Hepatocyte (in vitro differentiated cells): ENCODE results near the gene ZFYVE28. TPM values are rescaled to one million over a fixed set of nuclear protein-coding genes. Genes with fewer than 3 reads are reported as not detected.

Experiments used
- DNase-seq: peaks from one replicate; pipeline ENCODE4 v3.0.0-alpha.2; 2016; ENCODE audit warnings: low spot score
- H2AFZ ChIP-seq: fragments of 200-600 bp; sonication (generic); 2 replicates; pipeline ENCODE4 v1.6.0; 2016; ENCODE audit warnings: antibody characterized with exemption, mild to moderate bottlenecking
- H3K27ac ChIP-seq: fragments of 200-600 bp; sonication (generic); 2 replicates; pipeline ENCODE4 v1.5.1; 2016; ENCODE audit warnings: mild to moderate bottlenecking
- H3K27me3 ChIP-seq: fragments of 200-600 bp; sonication (generic); 2 replicates; pipeline ENCODE4 v1.6.1; 2016
- H3K36me3 ChIP-seq: fragments of 200-600 bp; sonication (generic); replicated peaks from 2 replicates; pipeline ENCODE4 v1.5.1; 2016; ENCODE audit warnings: low read depth; ENCODE audit not compliant: insufficient read depth
- H3K4me1 ChIP-seq: fragments of 200-600 bp; sonication (generic); 2 replicates; pipeline ENCODE4 v1.5.1; 2016; ENCODE audit warnings: mild to moderate bottlenecking, moderate library complexity; ENCODE audit not compliant: insufficient read depth
- H3K4me2 ChIP-seq: fragments of 200-600 bp; sonication (generic); 2 replicates; pipeline ENCODE4 v1.6.0; 2016
- H3K4me3 ChIP-seq: fragments of 200-600 bp; sonication (generic); 2 replicates; pipeline ENCODE4 v1.5.1; 2016; ENCODE audit warnings: mild to moderate bottlenecking
- H3K79me2 ChIP-seq: fragments of 200-600 bp; sonication (generic); 2 replicates; pipeline ENCODE4 v1.6.0; 2017; ENCODE audit warnings: mild to moderate bottlenecking
- H3K9me2 ChIP-seq: fragments of 200-600 bp; sonication (generic); replicated peaks from 2 replicates; pipeline ENCODE4 v1.6.0; 2017; ENCODE audit warnings: mild to moderate bottlenecking; ENCODE audit not compliant: insufficient read depth
- H3K9me3 ChIP-seq: fragments of 200-600 bp; sonication (generic); 2 replicates; pipeline ENCODE4 v1.5.1; 2016; ENCODE audit warnings: low read depth, mild to moderate bottlenecking
- H4K20me1 ChIP-seq: fragments of 200-600 bp; sonication (generic); 2 replicates; pipeline ENCODE4 v1.6.0; 2016; ENCODE audit warnings: mild to moderate bottlenecking; ENCODE audit not compliant: insufficient read depth, poor library complexity, severe bottlenecking
- EZH2 ChIP-seq: fragments of 200-600 bp; sonication (generic); IDR thresholded peaks from 2 replicates; pipeline ENCODE4 v1.6.1; 2016; ENCODE audit warnings: antibody characterized with exemption, mild to moderate bottlenecking, borderline replicate concordance
- EZH2phosphoT487 ChIP-seq: fragments of 200-600 bp; sonication (generic); IDR thresholded peaks from one replicate; pipeline ENCODE4 v1.6.1; 2018; ENCODE audit warnings: antibody characterized with exemption, mild to moderate bottlenecking, low read depth, moderate library complexity; ENCODE audit not compliant: unreplicated experiment, severe bottlenecking
- WGBS: methylation state at CpG from one replicate; pipeline ENCODE4 v1.1.6; 2016; ENCODE audit warnings: low lambda C conversion rate; ENCODE audit errors: missing lambda C conversion rate; 5-methylcytosine and 5-hydroxymethylcytosine counted together
- polyA plus RNA-seq: library from polyadenylated mRNA; unstranded; fragments of >200 nt; fragmentation: Nextera tagmentation; extraction: Ambion mirVana; gene quantifications from 2 replicates; pipeline ENCODE4 v1.2.1, GENCODE V29; 2016
- total RNA-seq: library from RNA; depleted of rRNA; stranded (reverse); fragments of >200 nt; gene quantifications from 2 replicates; pipeline ENCODE4 v1.2.3, GENCODE V29; 2014
- TF ChIP-seq, protein P1 (sequence below): fragments of 200-600 bp; sonication (generic); IDR thresholded peaks from 2 replicates; pipeline ENCODE4 v1.5.1; 2016; ENCODE audit warnings: antibody characterized with exemption, mild to moderate bottlenecking; ENCODE audit not compliant: poor library complexity

Gene ZFYVE28
- total and polyA plus RNA-seq, 2 experiments from 2014 or later = 2.2 to 3.4 TPM

DNA sequence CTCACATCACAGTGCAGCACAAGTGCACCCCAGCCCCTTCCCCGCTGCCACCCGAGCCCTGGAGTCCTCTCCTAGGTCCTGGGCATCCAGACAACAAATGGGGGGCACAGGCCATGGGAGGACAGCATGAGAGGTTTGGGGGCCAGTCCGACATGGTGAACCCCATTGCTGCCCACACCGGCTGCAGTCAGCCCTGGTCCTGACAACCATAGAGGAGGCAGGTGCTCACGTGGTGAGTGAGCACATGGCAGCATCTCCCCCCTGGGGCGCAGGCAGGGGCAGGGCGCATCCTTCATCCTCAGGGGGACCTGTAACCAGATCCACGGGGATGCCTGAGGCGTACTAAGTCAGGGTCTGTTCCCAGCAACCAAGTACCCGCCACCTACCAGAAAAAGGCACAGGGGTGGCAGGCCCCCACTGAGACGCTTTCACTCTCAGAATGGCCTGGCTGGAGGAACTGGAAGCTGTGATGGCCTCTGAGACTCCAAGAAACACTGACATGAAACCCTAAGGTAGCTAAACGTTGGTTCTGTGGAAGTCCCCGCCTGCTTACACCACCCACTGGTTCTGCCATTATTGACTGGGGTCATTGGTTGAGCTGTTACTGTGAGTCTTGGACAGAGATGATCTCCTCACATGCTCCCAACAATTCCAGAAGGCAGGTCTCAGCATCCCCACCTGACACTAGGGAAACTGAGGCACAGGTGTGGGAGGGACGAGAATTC lies 6.5 kb downstream of the ZFYVE28 start:
- Histone ChIP-seq H3K27ac (peak overlapping the region; percentile 77), H2AFZ (no peak overlapping the region), H3K79me2 (no peaks in the 10 kb centered on the region), H4K20me1 (no peaks in the 10 kb centered on the region), H3K9me2 (no peaks in the 10 kb centered on the region), H3K27me3 (peaks cover 30% of the 10 kb centered on the region), H3K9me3 (no peaks in the 10 kb centered on the region), H3K4me3 (no peak overlapping the region), H3K4me2 (peak overlapping the region; percentile 73), H3K4me1 (peaks cover 21% of the 10 kb centered on the region), H3K36me3 (no peaks in the 10 kb centered on the region)
- WGBS = 92% methylated on average over 14 of the region's 14 CpGs
- TF ChIP-seq, protein P1, sequence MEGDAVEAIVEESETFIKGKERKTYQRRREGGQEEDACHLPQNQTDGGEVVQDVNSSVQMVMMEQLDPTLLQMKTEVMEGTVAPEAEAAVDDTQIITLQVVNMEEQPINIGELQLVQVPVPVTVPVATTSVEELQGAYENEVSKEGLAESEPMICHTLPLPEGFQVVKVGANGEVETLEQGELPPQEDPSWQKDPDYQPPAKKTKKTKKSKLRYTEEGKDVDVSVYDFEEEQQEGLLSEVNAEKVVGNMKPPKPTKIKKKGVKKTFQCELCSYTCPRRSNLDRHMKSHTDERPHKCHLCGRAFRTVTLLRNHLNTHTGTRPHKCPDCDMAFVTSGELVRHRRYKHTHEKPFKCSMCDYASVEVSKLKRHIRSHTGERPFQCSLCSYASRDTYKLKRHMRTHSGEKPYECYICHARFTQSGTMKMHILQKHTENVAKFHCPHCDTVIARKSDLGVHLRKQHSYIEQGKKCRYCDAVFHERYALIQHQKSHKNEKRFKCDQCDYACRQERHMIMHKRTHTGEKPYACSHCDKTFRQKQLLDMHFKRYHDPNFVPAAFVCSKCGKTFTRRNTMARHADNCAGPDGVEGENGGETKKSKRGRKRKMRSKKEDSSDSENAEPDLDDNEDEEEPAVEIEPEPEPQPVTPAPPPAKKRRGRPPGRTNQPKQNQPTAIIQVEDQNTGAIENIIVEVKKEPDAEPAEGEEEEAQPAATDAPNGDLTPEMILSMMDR = no peak
- TF ChIP-seq EZH2phosphoT487 = no peak
- DNase-seq = no peak

DNA sequence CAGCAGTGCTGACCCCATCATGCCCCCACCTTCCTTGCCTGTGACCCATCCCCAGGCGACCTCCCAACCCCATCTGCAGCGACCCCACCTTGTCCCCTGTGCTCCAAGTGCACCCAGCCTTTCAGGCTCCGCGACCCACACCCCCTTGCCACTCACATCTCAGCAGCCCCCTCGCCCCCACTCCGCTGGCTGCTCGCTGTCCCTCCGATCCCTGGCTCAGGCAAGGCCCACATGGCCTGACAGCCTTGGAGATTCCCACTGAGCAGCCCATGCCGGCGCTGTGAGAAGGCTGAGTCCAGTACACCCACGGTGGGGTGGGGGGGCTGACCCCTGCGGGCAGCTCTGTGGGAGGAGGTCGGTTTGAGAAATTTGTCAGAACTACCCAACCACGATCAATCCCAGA lies 9.1 kb downstream of the ZFYVE28 start:
- TF ChIP-seq, protein P1 = no peak
- TF ChIP-seq EZH2 (no peak), EZH2phosphoT487 (no peak)
- H3K27me3 ChIP-seq = peaks cover 5% of the 10 kb centered on the region
- no peak overlapping the region for H3K27ac ChIP-seq
- no peaks in the 10 kb centered on the region for H3K9me3 ChIP-seq
- no peak overlapping the region for H3K4me3 ChIP-seq
- no peaks in the 10 kb centered on the region for H3K79me2 ChIP-seq
- H3K36me3 ChIP-seq = no peaks in the 10 kb centered on the region
- H3K4me1 ChIP-seq = peaks cover 21% of the 10 kb centered on the region
- no peak overlapping the region for H3K4me2 ChIP-seq
- H3K9me2 ChIP-seq = no peaks in the 10 kb centered on the region
- no peak for DNase-seq
- H2AFZ ChIP-seq = no peak overlapping the region
- WGBS = 85% methylated on average over 13 of the region's 14 CpGs
- H4K20me1 ChIP-seq = no peaks in the 10 kb centered on the region

DNA sequence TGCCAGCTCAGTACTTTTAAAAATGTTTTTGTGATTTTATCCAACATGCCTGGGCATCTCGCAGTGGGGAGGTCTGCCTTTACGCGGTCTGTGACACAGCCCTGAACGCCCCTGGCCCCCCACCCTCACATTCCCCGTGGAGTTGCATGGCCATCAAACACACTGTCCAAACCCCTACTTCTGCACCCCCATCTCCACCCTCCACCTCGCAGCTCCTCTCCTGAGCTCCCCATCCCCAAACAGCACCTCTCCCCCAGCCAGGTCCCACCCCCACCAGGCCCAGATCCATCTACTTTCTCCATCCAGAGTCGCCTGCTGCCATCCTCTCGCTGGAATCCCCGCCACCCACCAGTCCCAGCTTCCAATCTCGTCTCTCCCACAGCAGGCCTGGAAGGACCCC lies 9.5 kb downstream of the ZFYVE28 start:
- H2AFZ ChIP-seq = no peak overlapping the region
- no peak for DNase-seq
- H3K4me3 ChIP-seq = no peak overlapping the region
- peaks cover 18% of the 10 kb centered on the region for H3K4me1 ChIP-seq
- no peaks in the 10 kb centered on the region for H3K36me3 ChIP-seq
- WGBS = 95% methylated on average over 9 of the region's 10 CpGs
- H3K9me3 ChIP-seq = no peaks in the 10 kb centered on the region
- no peak for TF ChIP-seq EZH2
- TF ChIP-seq, protein P1 = no peak
- no peak for TF ChIP-seq EZH2phosphoT487
- no peaks in the 10 kb centered on the region for H4K20me1 ChIP-seq
- no peaks in the 10 kb centered on the region for H3K9me2 ChIP-seq
- peaks cover under 1% of the 10 kb centered on the region for H3K27me3 ChIP-seq
- no peak overlapping the region for H3K4me2 ChIP-seq
- no peak overlapping the region for H3K27ac ChIP-seq
- no peaks in the 10 kb centered on the region for H3K79me2 ChIP-seq
